PC-3 (cell line): ENCODE measurements around the gene CACNA1E.

Experiments used
- EZH2 ChIP-seq: fragments of 300-600 bp; sonication (generic); IDR thresholded peaks from one replicate; pipeline ENCODE4 v1.6.1; 2017; ENCODE audit warnings: antibody characterized with exemption, mild to moderate bottlenecking, low read length; ENCODE audit not compliant: unreplicated experiment
- TF ChIP-seq, protein P1 (sequence below): fragments of 300-600 bp; sonication (generic); conservative IDR thresholded peaks from 2 replicates; pipeline ENCODE4 v1.5.1; 2017; ENCODE audit warnings: antibody characterized with exemption, low read depth, mild to moderate bottlenecking, low read length

DNA sequence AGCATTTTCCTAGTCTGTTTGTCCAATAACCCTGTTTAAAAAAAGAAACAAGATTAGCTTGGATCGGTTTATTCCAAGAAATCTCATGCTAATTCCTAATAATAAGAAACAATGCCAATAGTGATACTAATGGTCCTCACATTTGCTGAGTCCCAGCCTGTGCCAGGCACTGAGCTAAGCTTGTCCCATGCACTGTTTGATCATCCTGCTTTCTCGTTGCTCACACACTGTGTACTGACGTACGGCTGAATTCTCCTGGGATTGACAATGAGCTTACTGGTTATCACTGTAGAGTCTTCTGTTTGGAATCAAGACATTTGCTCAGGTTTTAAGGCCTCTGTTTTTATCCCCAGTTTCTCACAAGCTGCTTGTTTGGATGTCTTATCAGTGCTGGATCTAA, 71.1 kb downstream of the CACNA1E start:
- TF ChIP-seq, protein P1, sequence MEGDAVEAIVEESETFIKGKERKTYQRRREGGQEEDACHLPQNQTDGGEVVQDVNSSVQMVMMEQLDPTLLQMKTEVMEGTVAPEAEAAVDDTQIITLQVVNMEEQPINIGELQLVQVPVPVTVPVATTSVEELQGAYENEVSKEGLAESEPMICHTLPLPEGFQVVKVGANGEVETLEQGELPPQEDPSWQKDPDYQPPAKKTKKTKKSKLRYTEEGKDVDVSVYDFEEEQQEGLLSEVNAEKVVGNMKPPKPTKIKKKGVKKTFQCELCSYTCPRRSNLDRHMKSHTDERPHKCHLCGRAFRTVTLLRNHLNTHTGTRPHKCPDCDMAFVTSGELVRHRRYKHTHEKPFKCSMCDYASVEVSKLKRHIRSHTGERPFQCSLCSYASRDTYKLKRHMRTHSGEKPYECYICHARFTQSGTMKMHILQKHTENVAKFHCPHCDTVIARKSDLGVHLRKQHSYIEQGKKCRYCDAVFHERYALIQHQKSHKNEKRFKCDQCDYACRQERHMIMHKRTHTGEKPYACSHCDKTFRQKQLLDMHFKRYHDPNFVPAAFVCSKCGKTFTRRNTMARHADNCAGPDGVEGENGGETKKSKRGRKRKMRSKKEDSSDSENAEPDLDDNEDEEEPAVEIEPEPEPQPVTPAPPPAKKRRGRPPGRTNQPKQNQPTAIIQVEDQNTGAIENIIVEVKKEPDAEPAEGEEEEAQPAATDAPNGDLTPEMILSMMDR, result no peak
- no peak for TF ChIP-seq EZH2
